Activated CD4-positive, alpha-beta T cell treated with anti-CD3 and anti-CD28 coated beads for 36 hours (primary cell): Measurements from ENCODE around the gene RAPGEF2. TPM values are rescaled to one million over a fixed set of nuclear protein-coding genes. Genes with fewer than 3 reads are reported as not detected.

Experiments used
- ATAC-seq: fragments of 200-7000 bp; cut with Tn5 transposase; one replicate; pipeline ENCODE4 v1.10.0; 2021; ENCODE audit warnings: mild to moderate bottlenecking, moderate library complexity
- CTCF ChIA-PET: fragments of 350-600 bp; sonication (Branson Sonifier 250); formaldehyde crosslinking; loops from one replicate; lab custom pipeline; 2021; ENCODE audit warnings: antibody characterized with exemption; lab: Charles Lee
- POLR2A ChIA-PET: fragments of 350-600 bp; sonication (Branson Sonifier 250); formaldehyde crosslinking; loops from one replicate; lab custom pipeline; 2021; ENCODE audit warnings: antibody characterized with exemption, inconsistent platforms; lab: Charles Lee
- DNase-seq: peaks from one replicate; pipeline ENCODE4 v3.0.0-alpha.2; 2020
- H3K27ac Mint-ChIP-seq: one replicate; pipeline ENCODE4 v1.8.0; 2021; ENCODE audit warnings: mixed read lengths
- H3K27me3 Mint-ChIP-seq: one replicate; pipeline ENCODE4 v1.8.0; 2021; ENCODE audit warnings: mixed read lengths
- H3K36me3 Mint-ChIP-seq: one replicate; pipeline ENCODE4 v1.8.0; 2021; ENCODE audit warnings: low read depth, mixed read lengths
- H3K4me1 Mint-ChIP-seq: one replicate; pipeline ENCODE4 v1.8.0; 2021; ENCODE audit warnings: mixed read lengths
- H3K4me3 Mint-ChIP-seq: one replicate; pipeline ENCODE4 v1.8.0; 2021; ENCODE audit warnings: mild to moderate bottlenecking, moderate library complexity, mixed read lengths
- H3K9me3 Mint-ChIP-seq: one replicate; pipeline ENCODE4 v1.8.0; 2021; ENCODE audit warnings: low read depth, mixed read lengths
- intact Hi-C, 2 experiments: fragments of 100-400 bp; cut with DNase I in 1 of 2; cut with micrococcal nuclease in 1 of 2; formaldehyde crosslinking; loops; one replicate each; pipeline versions ENCODE4 v1.14.2 to v1.15.1; 2022 to 2024; cut with DNase I, micrococcal nuclease
- total RNA-seq, 2 experiments: library from RNA; stranded (reverse); gene quantifications; one replicate each; pipeline ENCODE4 v1.2.3, GENCODE V29; 2021

RAPGEF2 gene
- total RNA-seq, 2 experiments from 2014 or later: 18.5 to 20.2 TPM

DNA sequence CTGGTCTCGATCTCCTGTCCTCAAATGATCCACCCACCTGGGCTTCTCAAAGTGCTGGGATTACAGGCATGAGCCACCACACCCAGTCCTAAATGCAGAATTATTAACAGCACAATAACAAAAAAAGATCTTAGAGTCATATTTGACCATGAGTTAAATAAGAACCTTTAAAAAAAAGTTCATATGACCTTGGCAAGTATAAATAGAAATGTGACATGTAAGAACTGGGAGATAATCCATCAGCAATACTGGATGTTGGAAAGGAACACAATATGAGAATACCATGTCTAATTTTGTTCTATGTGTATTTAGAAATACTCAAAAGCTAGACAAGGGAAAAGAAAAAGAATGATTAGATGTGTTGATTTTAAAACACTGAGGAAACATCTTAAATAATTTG, 231.6 kb downstream of the RAPGEF2 start:
- no peaks in the 10 kb centered on the region for H3K27me3 Mint-ChIP-seq
- H3K9me3 Mint-ChIP-seq: no peaks in the 10 kb centered on the region
- H3K36me3 Mint-ChIP-seq: peaks cover 42% of the 10 kb centered on the region
- no peak for DNase-seq
- intact Hi-C loops: no loop called here
- ChIA-PET CTCF (interaction anchor here (0.7 to 1.2 kb wide), 2 partner anchors 87 to 812 kb away, joined by 3 read pairs; no protein-coding TSS in a partner anchor), POLR2A (no interaction called here)
- no peak for ATAC-seq
- no peak overlapping the region for H3K4me3 Mint-ChIP-seq
- no peak overlapping the region for H3K27ac Mint-ChIP-seq
- H3K4me1 Mint-ChIP-seq: no peaks in the 10 kb centered on the region

GRCh38 chr4:159337041-159337440, 234.2 kb downstream of the RAPGEF2 start:
- H3K4me3 Mint-ChIP-seq: no peak overlapping the region
- H3K4me1 Mint-ChIP-seq: no peaks in the 10 kb centered on the region
- DNase-seq (no peak), ATAC-seq (no peak)
- POLR2A ChIA-PET: no interaction called here
- H3K36me3 Mint-ChIP-seq: peaks cover 45% of the 10 kb centered on the region
- intact Hi-C loops: no loop called here
- no peak overlapping the region for H3K27ac Mint-ChIP-seq
- H3K27me3 Mint-ChIP-seq: no peaks in the 10 kb centered on the region
- H3K9me3 Mint-ChIP-seq: no peaks in the 10 kb centered on the region
- CTCF ChIA-PET: no interaction called here

GRCh38 chr4:159341522-159341921, 238.6 kb downstream of the RAPGEF2 start:
- Mint-ChIP-seq H3K4me3 (no peak overlapping the region), H3K27ac (no peak overlapping the region), H3K4me1 (no peaks in the 10 kb centered on the region), H3K27me3 (no peaks in the 10 kb centered on the region), H3K9me3 (no peaks in the 10 kb centered on the region), H3K36me3 (peaks cover 54% of the 10 kb centered on the region)
- DNase-seq: no peak
- ChIA-PET POLR2A (no interaction called here), CTCF (no interaction called here)
- ATAC-seq: no peak
- intact Hi-C loops: no loop called here

- H3K36me3 Mint-ChIP-seq: peaks cover 61% of the 10 kb centered on the region
- POLR2A ChIA-PET: no interaction called here
- no peaks in the 10 kb centered on the region for H3K4me1 Mint-ChIP-seq
- H3K4me3 Mint-ChIP-seq: no peak overlapping the region
- ATAC-seq (no peak), DNase-seq (no peak)
- CTCF ChIA-PET: interaction anchor here (0.7 kb wide), 1 partner anchor 161 kb away, joined by 3 read pairs; no protein-coding TSS in a partner anchor
- intact Hi-C loops: no loop called here
- H3K27me3 Mint-ChIP-seq: no peaks in the 10 kb centered on the region
- H3K27ac Mint-ChIP-seq: no peak overlapping the region
- no peaks in the 10 kb centered on the region for H3K9me3 Mint-ChIP-seq
Observed at GRCh38 chr4:159342374-159342773, 239.5 kb downstream of the RAPGEF2 start.

- Mint-ChIP-seq H3K4me3 (no peak overlapping the region), H3K4me1 (no peaks in the 10 kb centered on the region), H3K27ac (no peak overlapping the region), H3K27me3 (no peaks in the 10 kb centered on the region), H3K9me3 (no peaks in the 10 kb centered on the region), H3K36me3 (peaks cover 64% of the 10 kb centered on the region)
- DNase-seq (no peak), ATAC-seq (no peak)
- ChIA-PET CTCF (no interaction called here), POLR2A (no interaction called here)
- intact Hi-C loops: no loop called here
Observed at GRCh38 chr4:159343116-159343515, 240.2 kb downstream of the RAPGEF2 start.

DNA sequence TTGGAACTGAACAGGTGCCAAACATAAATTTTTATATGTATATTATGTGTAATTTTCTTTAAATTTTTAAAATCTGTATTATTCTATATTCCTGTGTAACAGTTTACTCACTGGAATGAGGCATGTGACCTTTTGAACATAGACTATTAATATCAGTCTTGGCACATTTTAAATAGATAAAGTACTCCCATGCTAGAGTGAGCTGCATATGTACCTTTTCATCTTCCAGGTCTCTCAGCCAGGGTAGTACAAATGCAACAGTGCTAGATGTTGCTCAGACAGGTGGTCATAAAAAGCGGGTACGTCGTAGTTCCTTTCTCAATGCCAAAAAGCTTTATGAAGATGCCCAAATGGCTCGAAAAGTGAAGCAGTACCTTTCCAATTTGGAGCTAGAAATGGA, 242.0 kb downstream of the RAPGEF2 start:
- no peak for DNase-seq
- no peak overlapping the region for H3K27ac Mint-ChIP-seq
- intact Hi-C loops: no loop called here
- no peaks in the 10 kb centered on the region for H3K27me3 Mint-ChIP-seq
- H3K4me3 Mint-ChIP-seq: no peak overlapping the region
- H3K9me3 Mint-ChIP-seq: no peaks in the 10 kb centered on the region
- ChIA-PET CTCF (interaction anchor here (0.8 to 1.3 kb wide), 2 partner anchors 15 to 75 kb away, joined by 3 to 4 read pairs; no protein-coding TSS in a partner anchor), POLR2A (no interaction called here)
- no peaks in the 10 kb centered on the region for H3K4me1 Mint-ChIP-seq
- ATAC-seq: no peak
- peaks cover 49% of the 10 kb centered on the region for H3K36me3 Mint-ChIP-seq

DNA sequence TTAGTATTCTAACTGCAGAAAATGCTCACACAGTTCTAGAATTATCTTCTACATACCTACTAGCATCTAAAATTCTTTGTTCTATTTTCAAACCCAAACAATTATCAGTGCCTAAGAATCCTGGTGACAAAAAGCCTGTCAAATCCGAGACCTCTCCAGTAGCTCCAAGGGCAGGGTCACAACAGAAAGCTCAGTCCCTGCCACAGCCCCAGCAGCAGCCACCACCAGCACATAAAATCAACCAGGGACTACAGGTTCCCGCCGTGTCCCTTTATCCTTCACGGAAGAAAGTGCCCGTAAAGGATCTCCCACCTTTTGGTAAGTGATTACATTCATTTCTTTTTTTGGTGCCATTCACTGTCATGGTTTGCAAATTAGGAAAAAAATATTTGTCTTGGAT, 243.8 kb downstream of the RAPGEF2 start:
- DNase-seq: no peak
- POLR2A ChIA-PET: no interaction called here
- CTCF ChIA-PET: interaction anchor here (1.0 kb wide), 1 partner anchor 140 kb away, joined by 3 read pairs; no protein-coding TSS in a partner anchor
- peaks cover 51% of the 10 kb centered on the region for H3K36me3 Mint-ChIP-seq
- H3K4me1 Mint-ChIP-seq: no peaks in the 10 kb centered on the region
- no peak overlapping the region for H3K4me3 Mint-ChIP-seq
- no peaks in the 10 kb centered on the region for H3K9me3 Mint-ChIP-seq
- ATAC-seq: no peak
- no peaks in the 10 kb centered on the region for H3K27me3 Mint-ChIP-seq
- intact Hi-C loops: no loop called here
- no peak overlapping the region for H3K27ac Mint-ChIP-seq

DNA sequence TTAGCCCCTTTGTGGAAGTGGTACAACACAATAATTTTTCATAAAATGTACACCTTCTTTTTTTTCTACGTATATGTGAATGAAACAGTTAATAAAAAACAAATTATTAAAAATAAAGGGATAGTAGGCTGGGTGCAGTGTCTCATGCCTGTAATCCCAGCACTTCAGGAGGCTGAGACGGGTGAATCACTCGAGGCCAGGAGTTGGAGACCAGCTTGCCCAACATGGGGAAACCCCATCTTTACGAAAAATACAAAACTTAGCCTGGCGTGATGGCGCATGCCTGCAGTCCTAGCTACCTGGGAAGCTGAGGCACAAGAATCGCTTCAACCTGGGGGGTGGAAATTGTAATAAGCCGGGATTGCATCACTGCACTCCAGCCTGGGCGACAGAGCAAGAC, 244.9 kb downstream of the RAPGEF2 start:
- CTCF ChIA-PET: interaction anchor here (0.8 kb wide), 1 partner anchor 78 kb away, joined by 3 read pairs; no protein-coding TSS in a partner anchor
- H3K27ac Mint-ChIP-seq: no peak overlapping the region
- DNase-seq (no peak), ATAC-seq (no peak)
- no peaks in the 10 kb centered on the region for H3K27me3 Mint-ChIP-seq
- H3K36me3 Mint-ChIP-seq: peaks cover 51% of the 10 kb centered on the region
- POLR2A ChIA-PET: no interaction called here
- H3K4me3 Mint-ChIP-seq: no peak overlapping the region
- intact Hi-C loops: no loop called here
- H3K9me3 Mint-ChIP-seq: no peaks in the 10 kb centered on the region
- no peaks in the 10 kb centered on the region for H3K4me1 Mint-ChIP-seq

DNA sequence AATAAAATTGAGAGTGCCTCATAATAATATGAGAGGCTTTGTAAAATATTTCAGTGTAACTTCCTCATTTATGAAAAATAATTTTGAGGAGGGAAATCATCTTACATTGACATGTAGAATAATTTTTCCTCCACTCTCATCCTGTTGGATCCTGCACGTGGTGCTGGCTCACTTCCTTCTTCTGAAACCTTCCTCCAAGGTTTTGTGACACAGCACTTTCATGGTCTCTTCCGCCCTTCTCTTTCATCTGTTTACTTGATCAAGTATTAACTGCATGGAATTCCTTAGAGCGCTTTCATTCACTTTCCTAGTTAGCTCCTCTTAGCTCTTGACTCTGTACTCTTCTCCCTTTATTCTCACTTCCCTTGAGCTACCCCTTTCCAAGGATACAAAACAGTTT, 246.5 kb downstream of the RAPGEF2 start:
- CTCF ChIA-PET: no interaction called here
- Mint-ChIP-seq H3K27ac (no peak overlapping the region), H3K4me3 (no peak overlapping the region), H3K27me3 (no peaks in the 10 kb centered on the region), H3K4me1 (no peaks in the 10 kb centered on the region), H3K36me3 (peaks cover 49% of the 10 kb centered on the region), H3K9me3 (no peaks in the 10 kb centered on the region)
- POLR2A ChIA-PET: no interaction called here
- intact Hi-C loops: no loop called here
- DNase-seq: no peak
- no peak for ATAC-seq

- ChIA-PET CTCF (no interaction called here), POLR2A (no interaction called here)
- H3K36me3 Mint-ChIP-seq: peaks cover 47% of the 10 kb centered on the region
Observed at GRCh38 chr4:159352609-159353008, 249.7 kb downstream of the RAPGEF2 start.

DNA sequence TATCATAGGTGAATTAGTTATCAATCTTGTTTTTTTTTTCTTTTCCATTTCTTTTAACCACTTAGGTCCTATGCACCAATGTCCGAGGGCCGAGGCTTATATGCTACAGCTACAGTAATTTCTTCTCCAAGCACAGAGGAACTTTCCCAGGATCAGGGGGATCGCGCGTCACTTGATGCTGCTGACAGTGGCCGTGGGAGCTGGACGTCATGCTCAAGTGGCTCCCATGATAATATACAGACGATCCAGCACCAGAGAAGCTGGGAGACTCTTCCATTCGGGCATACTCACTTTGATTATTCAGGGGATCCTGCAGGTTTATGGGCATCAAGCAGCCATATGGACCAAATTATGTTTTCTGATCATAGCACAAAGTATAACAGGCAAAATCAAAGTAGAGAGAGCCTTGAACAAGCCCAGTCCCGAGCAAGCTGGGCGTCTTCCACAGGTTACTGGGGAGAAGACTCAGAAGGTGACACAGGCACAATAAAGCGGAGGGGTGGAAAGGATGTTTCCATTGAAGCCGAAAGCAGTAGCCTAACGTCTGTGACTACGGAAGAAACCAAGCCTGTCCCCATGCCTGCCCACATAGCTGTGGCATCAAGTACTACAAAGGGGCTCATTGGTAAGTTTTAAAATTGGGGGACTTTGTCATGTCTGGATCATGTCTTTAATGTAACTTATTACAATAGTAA, 250.7 kb downstream of the RAPGEF2 start:
- no peaks in the 10 kb centered on the region for H3K9me3 Mint-ChIP-seq
- H3K4me1 Mint-ChIP-seq: no peaks in the 10 kb centered on the region
- ChIA-PET CTCF (no interaction called here), POLR2A (no interaction called here)
- intact Hi-C loops: no loop called here
- H3K27me3 Mint-ChIP-seq: no peaks in the 10 kb centered on the region
- H3K4me3 Mint-ChIP-seq: no peak overlapping the region
- DNase-seq (no peak), ATAC-seq (no peak)
- H3K36me3 Mint-ChIP-seq: peaks cover 50% of the 10 kb centered on the region
- no peak overlapping the region for H3K27ac Mint-ChIP-seq

More at GRCh38 chr4:159352609-159353008, 249.7 kb downstream of the RAPGEF2 start:
- Mint-ChIP-seq H3K27ac (no peak overlapping the region), H3K9me3 (no peaks in the 10 kb centered on the region), H3K4me1 (no peaks in the 10 kb centered on the region), H3K4me3 (no peak overlapping the region), H3K27me3 (no peaks in the 10 kb centered on the region)
- ATAC-seq (no peak), DNase-seq (no peak)
- intact Hi-C loops: no loop called here

DNA sequence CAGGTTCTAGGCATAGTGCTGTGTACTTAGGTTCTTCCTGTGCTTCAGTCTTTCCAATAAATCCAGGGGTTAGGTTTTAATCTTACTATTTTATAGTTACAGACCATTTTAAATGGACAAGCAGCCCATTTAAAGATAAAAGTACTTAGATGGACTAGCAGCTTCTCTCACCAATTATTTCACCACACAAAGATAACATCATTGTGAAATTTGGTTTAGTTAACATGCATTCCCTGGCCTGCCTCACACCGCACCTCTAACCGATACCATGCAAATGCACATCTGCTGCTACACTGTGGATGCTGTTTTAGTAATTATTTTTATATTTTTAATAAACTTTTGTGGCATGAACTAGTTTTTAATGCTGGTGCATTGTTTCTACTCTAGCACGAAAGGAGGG, 252.6 kb downstream of the RAPGEF2 start:
- no peak overlapping the region for H3K27ac Mint-ChIP-seq
- no peaks in the 10 kb centered on the region for H3K9me3 Mint-ChIP-seq
- no peak for ATAC-seq
- POLR2A ChIA-PET: no interaction called here
- H3K4me1 Mint-ChIP-seq: no peaks in the 10 kb centered on the region
- intact Hi-C loops: no loop called here
- no peak for DNase-seq
- H3K27me3 Mint-ChIP-seq: no peaks in the 10 kb centered on the region
- no peak overlapping the region for H3K4me3 Mint-ChIP-seq
- H3K36me3 Mint-ChIP-seq: peaks cover 55% of the 10 kb centered on the region
- CTCF ChIA-PET: no interaction called here
